HG03558 (cell line): ENCODE measurements around the gene ADAMTS18.
"Not testable (repeated sequence)": the region's sequence is repeated elsewhere in the genome, so short reads cannot be mapped to it uniquely, and the experiment has no call there.

Source experiments
- ATAC-seq: cut with Tn5 transposase; IDR thresholded peaks from one replicate; pipeline ENCODE4 v1.9.1; 2021; ENCODE audit warnings: moderate number of reproducible peaks; ENCODE audit not compliant: unreplicated experiment; ENCODE audit errors: extremely low read depth

ADAMTS18 gene

GRCh38 chr16:77295896-77296295 is 138.9 kb downstream of the ADAMTS18 start:
- ATAC-seq, result no peak

- no peak for ATAC-seq
Measured at GRCh38 chr16:77290451-77291115, 144.3 kb downstream of the ADAMTS18 start.

GRCh38 chr16:77289331-77289809 is 145.5 kb downstream of the ADAMTS18 start:
- ATAC-seq, result no peak

GRCh38 chr16:77288222-77288621 is 146.6 kb downstream of the ADAMTS18 start:
- no peak for ATAC-seq

- no peak for ATAC-seq
Measured at GRCh38 chr16:77285676-77286075, 149.2 kb downstream of the ADAMTS18 start.

- ATAC-seq, result no peak
Measured at GRCh38 chr16:77282345-77282744, 152.5 kb downstream of the ADAMTS18 start.

GRCh38 chr16:77279316-77279715 is 155.5 kb downstream of the ADAMTS18 start:
- not testable (repeated sequence) for ATAC-seq

- ATAC-seq, result no peak
Measured at GRCh38 chr16:77277571-77277970, 157.3 kb downstream of the ADAMTS18 start.

- no peak for ATAC-seq
Measured at GRCh38 chr16:77277141-77277540, 157.7 kb downstream of the ADAMTS18 start.

GRCh38 chr16:77276661-77277060 is 158.2 kb downstream of the ADAMTS18 start:
- no peak for ATAC-seq

GRCh38 chr16:77275303-77275702 is 159.5 kb downstream of the ADAMTS18 start:
- not testable (repeated sequence) for ATAC-seq

- no peak for ATAC-seq
Measured at GRCh38 chr16:77273815-77274214, 161.0 kb downstream of the ADAMTS18 start.

GRCh38 chr16:77271532-77272426 is 163.1 kb downstream of the ADAMTS18 start:
- ATAC-seq, result no peak

GRCh38 chr16:77266185-77266584 is 168.6 kb downstream of the ADAMTS18 start:
- not testable (repeated sequence) for ATAC-seq

GRCh38 chr16:77262971-77263370 is 171.9 kb downstream of the ADAMTS18 start:
- no peak for ATAC-seq

- ATAC-seq, result no peak
Measured at GRCh38 chr16:77250400-77250799, 184.4 kb downstream of the ADAMTS18 start.

GRCh38 chr16:77246150-77246549 is 188.7 kb downstream of the ADAMTS18 start:
- ATAC-seq, result no peak

- not testable (repeated sequence) for ATAC-seq
Measured at GRCh38 chr16:77242471-77242870, 192.4 kb downstream of the ADAMTS18 start.

- ATAC-seq, result no peak
Measured at GRCh38 chr16:77238593-77238992, 196.2 kb downstream of the ADAMTS18 start.

- peak; percentile 86 for ATAC-seq
Measured at GRCh38 chr16:77236063-77236511, 198.7 kb downstream of the ADAMTS18 start.

- no peak for ATAC-seq
Measured at GRCh38 chr16:77234611-77235010, 200.2 kb downstream of the ADAMTS18 start.
